Activated CD8-positive, alpha-beta memory T cell treated with anti-CD3 and anti-CD28 coated beads for 24 hours (primary cell): ENCODE measurements around the gene TAC4.
A peak's percentile ranks its signal among the peaks of the same experiment; 100 is the strongest.

Experiments
- DNase-seq: peaks from one replicate; pipeline ENCODE4 v3.0.0-alpha.2; 2020

TAC4 gene

GRCh38 chr17:49848019-49848473 lies at the start of gene TAC4:
Gene TAC4, minus strand, starts transcription at chr17:49848069. Its CDS starts 52 bp downstream, at chr17:49848017.
- DNase-seq: no peak

- no peak for DNase-seq
Measured at GRCh38 chr17:49896860-49897259, 49.0 kb upstream of the TAC4 start.

GRCh38 chr17:49896222-49896621 lies 48.4 kb upstream of the TAC4 start:
- DNase-seq: no peak

- no peak for DNase-seq
Measured at GRCh38 chr17:49895812-49896211, 47.9 kb upstream of the TAC4 start.

- no peak for DNase-seq
Measured at GRCh38 chr17:49894761-49895160, 46.9 kb upstream of the TAC4 start.

GRCh38 chr17:49891694-49892389 lies 44.0 kb upstream of the TAC4 start:
- DNase-seq: no peak

GRCh38 chr17:49891271-49891670 lies 43.4 kb upstream of the TAC4 start:
- no peak for DNase-seq

GRCh38 chr17:49890852-49891251 lies 43.0 kb upstream of the TAC4 start:
- no peak for DNase-seq

- DNase-seq: no peak
Measured at GRCh38 chr17:49890077-49890821, 42.4 kb upstream of the TAC4 start.

- no peak for DNase-seq
Measured at GRCh38 chr17:49889500-49889899, 41.6 kb upstream of the TAC4 start.

GRCh38 chr17:49887744-49888360 lies 40.0 kb upstream of the TAC4 start:
- no peak for DNase-seq

- DNase-seq: no peak
Measured at GRCh38 chr17:49887086-49887743, 39.3 kb upstream of the TAC4 start.

GRCh38 chr17:49886036-49886435 lies 38.2 kb upstream of the TAC4 start:
- no peak for DNase-seq

- DNase-seq: no peak
Measured at GRCh38 chr17:49882434-49882833, 34.6 kb upstream of the TAC4 start.

- DNase-seq: no peak
Measured at GRCh38 chr17:49881054-49881402, 33.2 kb upstream of the TAC4 start.

GRCh38 chr17:49880291-49881053 lies 32.6 kb upstream of the TAC4 start:
- DNase-seq: peak; percentile 88

- DNase-seq: no peak
Measured at GRCh38 chr17:49878931-49879904, 31.3 kb upstream of the TAC4 start.

- DNase-seq: no peak
Measured at GRCh38 chr17:49875685-49876084, 27.8 kb upstream of the TAC4 start.

GRCh38 chr17:49874911-49875310 lies 27.0 kb upstream of the TAC4 start:
- no peak for DNase-seq

GRCh38 chr17:49873926-49874325 lies 26.1 kb upstream of the TAC4 start:
- no peak for DNase-seq

- no peak for DNase-seq
Measured at GRCh38 chr17:49873466-49873865, 25.6 kb upstream of the TAC4 start.
